Heart left ventricle (tissue), 16 donors: ENCODE data around the gene EVI5L. TPM values are rescaled to one million over a fixed set of nuclear protein-coding genes. Genes with fewer than 3 reads are reported as not detected.

Experiments
- ATAC-seq, 4 donors: fragments of 200-7000 bp; cut with Tn5 transposase; one replicate each; pipeline ENCODE4 v1.9.1; 2020 to 2022; ENCODE audit warnings: moderate library complexity in 4 of 4, mild to moderate bottlenecking in 3 of 4, moderate number of reproducible peaks in 1 of 4
- DNase-seq, 5 donors: peaks; one replicate each; pipeline ENCODE4 v3.0.0-alpha.2; 2020
- H3K27ac ChIP-seq, 12 donors: fragments of 200-600 bp; sonication (generic) in 4 of 12; one replicate each; pipeline versions ENCODE4 v1.5.0 to v1.8.0; 2016 to 2022; ENCODE audit warnings: mild to moderate bottlenecking in 2 of 12
- H3K27me3 ChIP-seq, 9 donors: fragments of 200-600 bp; sonication (generic) in 2 of 9; one replicate each; pipeline versions ENCODE4 v1.5.1 to v1.8.0; 2016 to 2022; ENCODE audit warnings: mild to moderate bottlenecking in 3 of 9
- H3K36me3 ChIP-seq, 9 donors: fragments of 200-600 bp; sonication (generic) in 2 of 9; one replicate each; pipeline versions ENCODE4 v1.5.0 to v1.8.0; 2018 to 2022; ENCODE audit warnings: mild to moderate bottlenecking in 2 of 9
- H3K4me1 ChIP-seq, 12 donors: fragments of 200-600 bp; sonication (generic) in 4 of 12; one replicate each; pipeline versions ENCODE4 v1.5.0 to v1.8.0; 2016 to 2022; ENCODE audit warnings: mild to moderate bottlenecking in 3 of 12
- H3K4me3 ChIP-seq, 12 donors: fragments of 200-600 bp; sonication (generic) in 4 of 12; one replicate each; pipeline versions ENCODE4 v1.5.0 to v1.8.0; 2017 to 2022; ENCODE audit warnings: mild to moderate bottlenecking in 9 of 12, moderate library complexity in 4 of 12
- H3K9me3 ChIP-seq, 12 donors: fragments of 200-600 bp; sonication (generic) in 4 of 12; one replicate each; pipeline versions ENCODE4 v1.5.0 to v1.8.0; 2016 to 2022; ENCODE audit warnings: mild to moderate bottlenecking in 1 of 12
- CTCF ChIP-seq, 12 donors: fragments of 200-600 bp; sonication (generic) in 4 of 12; IDR thresholded peaks; one replicate each; pipeline versions ENCODE4 v1.5.0 to v1.8.0; 2018 to 2022; ENCODE audit warnings: antibody characterized with exemption in 12 of 12, mild to moderate bottlenecking in 5 of 12
- POLR2A ChIP-seq, 2 donors: fragments of 450-650 bp; IDR thresholded peaks; one replicate each; pipeline ENCODE4 v1.6.1; 2017; ENCODE audit warnings: antibody characterized with exemption in 2 of 2, mild to moderate bottlenecking in 2 of 2, moderate library complexity in 2 of 2
- whole genome bisulfite sequencing, 4 donors: extraction: QIAGEN DNeasy Blood & Tissue Kit in 2 of 4; methylation state at CpG; one replicate each; pipeline versions ENCODE4 v1.1.5 to v1.1.7; 2013 to 2018; 5-methylcytosine and 5-hydroxymethylcytosine counted together
- intact Hi-C, 10 donors: fragments of 100-400 bp; cut with DNase I; formaldehyde crosslinking; loops; one replicate each; pipeline versions ENCODE4 v1.11.1 to v1.14.2; 2022
- polyA plus RNA-seq, 2 donors: library from polyadenylated mRNA; stranded (reverse); fragments of 200-250 nt; gene quantifications; one replicate each; pipeline ENCODE4 v1.2.3, GENCODE V29; 2013
- total RNA-seq, 9 donors: library from RNA; depleted of rRNA in 2 of 9; stranded (reverse); fragments of >200 nt in 2 of 9; fragmentation: NEBNext Ultra II Directional in 3 of 9; extraction: Animal tissue kit (Norgen Biotek cat#: 25700) in 3 of 9; gene quantifications; one replicate each; pipeline versions ENCODE4 v1.1.0 to v1.2.4, GENCODE V29; 2016 to 2023
- donor health status: ischemic (EF 13 %, LVEDD 7.1; RV severe dilation, severe dysfunction).
- donor health status: healthy with polysubstance abuse.
- donor health status: DM: no; HTN: yes; CAD: no.
- donor health status: DM: no; HTN: no; CAD: no.
- donor health status: ischemic (EF 25% LVEDD 6.9; RV normal size, moderate dysfunction).
- donor health status: ischemic (EF 25% LVEDD 5.7; RV mildly dilated, moderate dysfunction).
- donor health status: healthy.
- donor health status: DM: yes; HTN: yes; CAD: no.
- donor health status: ischemic (EF 35%, LVEDD 5.7; RV mildly dilated, moderate dysfunction).
- donor health status: nonischemic (EF 11% LVEDD 7.7; RV severe dilation, severe dysfunction).
- donor health status: DM: yes; HTN: yes; CAD: no.
- donor health status: PGD.
- donor health status: ischemic (EF 29% LVEDD 5.4; RV normal size, mild dysfunction).
- donor health status: nonischemic (EF 23%, LVEDD 6.1; RV moderate dilation, normal function).

Gene EVI5L
- total and polyA plus RNA-seq, 11 donors = 18.2 to 41.9 (median 22.1) TPM

- intact Hi-C loops = loop anchor here in 1 of 10 donors (10.0 kb wide), 1 partner anchor 202 kb away; no protein-coding TSS in a partner anchor
- Histone ChIP-seq H3K9me3 (peaks cover 0 to 9% (median 0%) of the 10 kb centered on the region in 12 donors), H3K27me3 (peaks cover 18 to 79% (median 42%) of the 10 kb centered on the region in 9 donors), H3K4me3 (peak overlapping the region in 4 of 12 donors; percentile 17 to 46 (median 29)), H3K27ac (peak overlapping the region in 1 of 12 donors; percentile 8), H3K36me3 (no peaks in the 10 kb centered on the region), H3K4me1 (peaks cover 0 to 12% (median 0%) of the 10 kb centered on the region in 12 donors)
- WGBS, 4 donors = 7 to 20% (median 18%) methylated on average over 6 to 10 of the region's 10 CpGs
- no peak for TF ChIP-seq CTCF (IDR thresholded peaks at IDR 0.05)
- TF ChIP-seq POLR2A (IDR thresholded peaks at IDR 0.05) = peak in 1 of 2 donors; percentile 43
- DNase-seq (peak in 2 of 5 donors; percentile 44 to 64), ATAC-seq (peak in 3 of 4 donors; percentile 31 to 78 (median 66))
Observed at GRCh38 chr19:7787141-7787540, 42.9 kb upstream of the EVI5L start.

DNA sequence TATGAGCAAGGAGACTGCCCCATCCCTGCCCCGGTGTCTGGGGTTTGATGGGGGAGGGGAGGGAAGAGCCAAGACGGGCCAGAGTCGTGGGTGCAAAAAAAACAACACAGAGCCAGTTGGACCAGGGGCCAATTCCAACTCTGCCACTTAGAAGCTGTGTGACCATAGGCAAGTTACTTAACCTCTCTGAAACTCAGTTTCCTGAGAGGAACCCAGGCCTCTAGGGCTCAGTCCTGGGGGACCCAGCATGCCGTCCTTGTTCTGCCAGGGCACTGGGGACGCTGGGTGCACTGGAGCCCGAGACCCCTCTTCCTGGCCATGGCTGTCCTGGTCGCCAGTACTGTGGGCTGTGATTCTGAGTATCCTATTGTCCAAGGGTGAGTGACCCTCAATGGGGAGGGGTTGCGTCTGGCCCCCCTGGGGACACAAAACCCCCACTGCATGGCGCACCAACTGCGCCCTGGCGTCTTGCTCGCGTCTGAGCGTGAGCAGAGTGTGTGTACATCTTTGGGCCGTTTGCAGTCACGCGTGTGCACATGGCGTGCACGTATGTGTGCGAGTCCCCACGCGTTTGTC lies 42.3 kb upstream of the EVI5L start:
- Histone ChIP-seq H3K27ac (peak overlapping the region in 1 of 12 donors; percentile 8), H3K27me3 (peaks cover 18 to 74% (median 44%) of the 10 kb centered on the region in 9 donors), H3K4me1 (peaks cover 0 to 12% (median 0%) of the 10 kb centered on the region in 12 donors), H3K9me3 (peaks cover 0 to 9% (median 0%) of the 10 kb centered on the region in 12 donors), H3K4me3 (peak overlapping the region in 8 of 12 donors; percentile 1 to 46 (median 22)), H3K36me3 (no peaks in the 10 kb centered on the region)
- intact Hi-C loops = loop anchor here in 1 of 10 donors (10.0 kb wide), 1 partner anchor 203 kb away; no protein-coding TSS in a partner anchor
- 10 to 19% (median 11%) methylated on average over 13 to 22 of the region's 22 CpGs for WGBS, 4 donors
- TF ChIP-seq CTCF (IDR thresholded peaks at IDR 0.05) (no peak), POLR2A (IDR thresholded peaks at IDR 0.05) (no peak)
- DNase-seq (no peak), ATAC-seq (no peak)

GRCh38 chr19:7788178-7788932 lies 41.7 kb upstream of the EVI5L start:
- DNase-seq = peak in 1 of 5 donors; percentile 60
- peak in 2 of 4 donors; percentile 12 to 22 for ATAC-seq
- no peaks in the 10 kb centered on the region for H3K36me3 ChIP-seq
- 2 to 3% (median 2%) methylated on average over 17 to 67 of the region's 67 CpGs for WGBS, 4 donors
- H3K4me3 ChIP-seq = peak overlapping the region in 7 of 12 donors; percentile 1 to 46 (median 27)
- peaks cover 18 to 71% (median 44%) of the 10 kb centered on the region in 9 donors for H3K27me3 ChIP-seq
- H3K4me1 ChIP-seq = peaks cover 0 to 12% (median 0%) of the 10 kb centered on the region in 12 donors
- TF ChIP-seq POLR2A (IDR thresholded peaks at IDR 0.05) = no peak
- no peak for TF ChIP-seq CTCF (IDR thresholded peaks at IDR 0.05)
- intact Hi-C loops = loop anchor here in 1 of 10 donors (10.0 kb wide), 1 partner anchor 204 kb away; no protein-coding TSS in a partner anchor
- H3K9me3 ChIP-seq = peaks cover 0 to 9% (median 0%) of the 10 kb centered on the region in 12 donors
- no peak overlapping the region for H3K27ac ChIP-seq

GRCh38 chr19:7788933-7789323 lies 41.1 kb upstream of the EVI5L start:
- Histone ChIP-seq H3K27ac (no peak overlapping the region), H3K9me3 (peaks cover 0 to 9% (median 0%) of the 10 kb centered on the region in 12 donors), H3K4me1 (peaks cover 0 to 12% (median 0%) of the 10 kb centered on the region in 12 donors), H3K4me3 (peak overlapping the region in 3 of 12 donors; percentile 7 to 46 (median 31)), H3K27me3 (peaks cover 18 to 66% (median 42%) of the 10 kb centered on the region in 9 donors), H3K36me3 (no peaks in the 10 kb centered on the region)
- 0 to 20% (median 1%) methylated on average over 1 to 23 of the region's 23 CpGs for WGBS, 4 donors
- TF ChIP-seq POLR2A (IDR thresholded peaks at IDR 0.05) (no peak), CTCF (IDR thresholded peaks at IDR 0.05) (no peak)
- DNase-seq (no peak), ATAC-seq (peak in 1 of 4 donors; percentile 16)
- intact Hi-C loops = loop anchor here in 1 of 10 donors (10.0 kb wide), 1 partner anchor 204 kb away; no protein-coding TSS in a partner anchor
